ENCODE data around the gene WWOX. TPM values are rescaled to one million over a fixed set of nuclear protein-coding genes. Genes with fewer than 3 reads are reported as not detected.
"Not testable (repeated sequence)": the region's sequence is repeated elsewhere in the genome, so short reads cannot be mapped to it uniquely, and the experiment has no call there.

The WWOX gene
- total and polyA plus RNA-seq, 2 experiments from 2014 or later = 22.1 to 123 TPM

GRCh38 chr16:78509965-78510364, 410.5 kb downstream of the WWOX start:
- no peaks in the 10 kb centered on the region for H3K4me1 ChIP-seq (ENCODE audit: low read depth)
- no peak overlapping the region for H3K4me3 ChIP-seq
- no peak overlapping the region for H3K27ac ChIP-seq
- H3K27me3 ChIP-seq = no peaks in the 10 kb centered on the region
- TF ChIP-seq, protein P1, sequence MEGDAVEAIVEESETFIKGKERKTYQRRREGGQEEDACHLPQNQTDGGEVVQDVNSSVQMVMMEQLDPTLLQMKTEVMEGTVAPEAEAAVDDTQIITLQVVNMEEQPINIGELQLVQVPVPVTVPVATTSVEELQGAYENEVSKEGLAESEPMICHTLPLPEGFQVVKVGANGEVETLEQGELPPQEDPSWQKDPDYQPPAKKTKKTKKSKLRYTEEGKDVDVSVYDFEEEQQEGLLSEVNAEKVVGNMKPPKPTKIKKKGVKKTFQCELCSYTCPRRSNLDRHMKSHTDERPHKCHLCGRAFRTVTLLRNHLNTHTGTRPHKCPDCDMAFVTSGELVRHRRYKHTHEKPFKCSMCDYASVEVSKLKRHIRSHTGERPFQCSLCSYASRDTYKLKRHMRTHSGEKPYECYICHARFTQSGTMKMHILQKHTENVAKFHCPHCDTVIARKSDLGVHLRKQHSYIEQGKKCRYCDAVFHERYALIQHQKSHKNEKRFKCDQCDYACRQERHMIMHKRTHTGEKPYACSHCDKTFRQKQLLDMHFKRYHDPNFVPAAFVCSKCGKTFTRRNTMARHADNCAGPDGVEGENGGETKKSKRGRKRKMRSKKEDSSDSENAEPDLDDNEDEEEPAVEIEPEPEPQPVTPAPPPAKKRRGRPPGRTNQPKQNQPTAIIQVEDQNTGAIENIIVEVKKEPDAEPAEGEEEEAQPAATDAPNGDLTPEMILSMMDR (IDR thresholded peaks at IDR 0.05; ENCODE audit: low read depth, low read length) = no peak
- no peaks in the 10 kb centered on the region for H3K9me3 ChIP-seq (ENCODE audit: low read depth)
- DNase-seq (ENCODE audit: low read depth in 1 of 2, low spot score in 1 of 2) = no peak
- no peaks in the 10 kb centered on the region for H3K36me3 ChIP-seq

- no peak overlapping the region for H3K27ac ChIP-seq
- no peaks in the 10 kb centered on the region for H3K27me3 ChIP-seq
- TF ChIP-seq, protein P1 (IDR thresholded peaks at IDR 0.05; ENCODE audit: low read depth, low read length) = no peak
- no peaks in the 10 kb centered on the region for H3K9me3 ChIP-seq (ENCODE audit: low read depth)
- H3K4me1 ChIP-seq (ENCODE audit: low read depth) = no peaks in the 10 kb centered on the region
- H3K4me3 ChIP-seq = no peak overlapping the region
- no peaks in the 10 kb centered on the region for H3K36me3 ChIP-seq
- DNase-seq (ENCODE audit: low read depth in 1 of 2, low spot score in 1 of 2) = no peak
Measured at GRCh38 chr16:78510496-78510895, 411.0 kb downstream of the WWOX start.

DNA sequence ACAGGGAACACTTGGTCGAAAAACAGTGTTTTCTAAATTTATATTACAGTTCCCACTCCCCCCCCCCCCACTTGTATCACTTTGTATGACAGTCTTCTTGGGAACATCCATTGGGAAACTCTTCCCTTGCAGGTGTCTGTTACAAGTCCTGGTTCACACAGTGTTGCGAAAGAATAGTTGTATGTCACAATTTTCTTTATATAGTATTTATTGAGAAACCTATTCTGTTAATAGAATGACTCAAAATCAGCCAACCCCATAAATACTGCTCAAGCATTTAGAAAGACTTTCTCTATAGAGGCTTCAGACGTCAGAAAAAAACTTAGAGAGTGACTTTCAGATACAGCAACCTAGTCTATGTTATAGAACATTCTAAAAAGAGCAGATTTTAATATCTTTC, 414.4 kb downstream of the WWOX start:
- H3K27me3 ChIP-seq = no peaks in the 10 kb centered on the region
- TF ChIP-seq, protein P1 (IDR thresholded peaks at IDR 0.05; ENCODE audit: low read depth, low read length) = no peak
- H3K27ac ChIP-seq = no peak overlapping the region
- H3K4me1 ChIP-seq (ENCODE audit: low read depth) = no peaks in the 10 kb centered on the region
- no peak overlapping the region for H3K4me3 ChIP-seq
- no peaks in the 10 kb centered on the region for H3K9me3 ChIP-seq (ENCODE audit: low read depth)
- no peaks in the 10 kb centered on the region for H3K36me3 ChIP-seq
- DNase-seq (ENCODE audit: low read depth in 1 of 2, low spot score in 1 of 2) = no peak

- H3K36me3 ChIP-seq; DNase-seq (ENCODE audit: low read depth in 1 of 2, low spot score in 1 of 2); H3K4me1 ChIP-seq (ENCODE audit: low read depth); H3K4me3 ChIP-seq; H3K27me3 ChIP-seq; H3K27ac ChIP-seq; H3K9me3 ChIP-seq (ENCODE audit: low read depth): not testable (repeated sequence)
Measured at GRCh38 chr16:78514888-78515287, 415.4 kb downstream of the WWOX start.

DNA sequence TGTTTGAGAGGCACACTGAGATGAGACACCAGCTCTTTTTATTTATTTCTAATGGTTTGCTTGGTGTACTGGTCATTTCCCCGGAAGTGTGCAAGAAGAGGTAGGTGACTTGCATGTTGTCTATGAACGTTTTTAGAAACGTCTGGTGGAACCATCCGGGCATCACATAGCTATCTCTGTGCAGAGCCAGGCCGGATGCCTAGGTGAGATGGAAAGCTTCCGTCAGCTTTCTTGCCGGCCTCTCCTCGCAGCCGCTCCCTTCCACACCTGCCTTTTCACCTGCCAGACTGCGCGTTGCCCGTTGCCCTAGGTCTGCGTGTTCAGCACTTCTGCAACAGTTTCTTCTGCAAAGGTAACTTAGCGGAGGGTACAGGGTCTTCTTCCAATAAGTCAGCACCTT, 416.0 kb downstream of the WWOX start:
- no peaks in the 10 kb centered on the region for H3K27me3 ChIP-seq
- H3K27ac ChIP-seq = no peak overlapping the region
- TF ChIP-seq, protein P1 (IDR thresholded peaks at IDR 0.05; ENCODE audit: low read depth, low read length) = no peak
- no peaks in the 10 kb centered on the region for H3K36me3 ChIP-seq
- H3K4me1 ChIP-seq (ENCODE audit: low read depth) = no peaks in the 10 kb centered on the region
- DNase-seq (ENCODE audit: low read depth in 1 of 2, low spot score in 1 of 2) = no peak
- no peaks in the 10 kb centered on the region for H3K9me3 ChIP-seq (ENCODE audit: low read depth)
- no peak overlapping the region for H3K4me3 ChIP-seq

- Histone ChIP-seq H3K36me3 (no peaks in the 10 kb centered on the region), H3K27me3 (no peaks in the 10 kb centered on the region), H3K4me3 (no peak overlapping the region), H3K27ac (no peak overlapping the region), H3K4me1 (ENCODE audit: low read depth) (no peaks in the 10 kb centered on the region), H3K9me3 (ENCODE audit: low read depth) (no peaks in the 10 kb centered on the region)
- no peak for DNase-seq (ENCODE audit: low read depth in 1 of 2, low spot score in 1 of 2)
- TF ChIP-seq, protein P1 (IDR thresholded peaks at IDR 0.05; ENCODE audit: low read depth, low read length) = no peak
Measured at GRCh38 chr16:78516006-78516736, 416.7 kb downstream of the WWOX start.
